Heart left ventricle (tissue), 13 donors: ENCODE measurements around the gene NCKAP1.
"Not testable (repeated sequence)": the region's sequence is repeated elsewhere in the genome, so short reads cannot be mapped to it uniquely, and the experiment has no call there.

Experiments
- CTCF ChIP-seq, 12 donors: fragments of 200-600 bp; sonication (generic) in 4 of 12; IDR thresholded peaks; one replicate each; pipeline versions ENCODE4 v1.5.0 to v1.8.0; 2018 to 2022; ENCODE audit warnings: antibody characterized with exemption in 12 of 12, mild to moderate bottlenecking in 5 of 12
- POLR2A ChIP-seq, 2 donors: fragments of 450-650 bp; IDR thresholded peaks; one replicate each; pipeline ENCODE4 v1.6.1; 2017; ENCODE audit warnings: antibody characterized with exemption in 2 of 2, mild to moderate bottlenecking in 2 of 2, moderate library complexity in 2 of 2
- donor health status: ischemic (EF 13 %, LVEDD 7.1; RV severe dilation, severe dysfunction).
- donor health status: DM: no; HTN: yes; CAD: no.
- donor health status: DM: no; HTN: no; CAD: no.
- donor health status: ischemic (EF 25% LVEDD 6.9; RV normal size, moderate dysfunction).
- donor health status: ischemic (EF 25% LVEDD 5.7; RV mildly dilated, moderate dysfunction).
- donor health status: ischemic (EF 35%, LVEDD 5.7; RV mildly dilated, moderate dysfunction).
- donor health status: nonischemic (EF 11% LVEDD 7.7; RV severe dilation, severe dysfunction).
- donor health status: DM: yes; HTN: yes; CAD: no.
- donor health status: PGD.
- donor health status: ischemic (EF 29% LVEDD 5.4; RV normal size, mild dysfunction).
- donor health status: nonischemic (EF 23%, LVEDD 6.1; RV moderate dilation, normal function).

GRCh38 chr2:182876653-182877052, 161.6 kb downstream of the NCKAP1 start:
- not testable (repeated sequence) for TF ChIP-seq CTCF, POLR2A (IDR thresholded peaks at IDR 0.05)
